Upper lobe of left lung (tissue), 4 donors: ENCODE measurements around the gene KRTAP23-1.

Source experiments
- CTCF ChIP-seq, 6 experiments: fragments of 450-650 bp in 4 of 6; fragments of 200-600 bp in 2 of 6; sonication (generic) in 2 of 6; IDR thresholded peaks; one replicate each; pipeline ENCODE4 v1.5.1; 2016 to 2019; ENCODE audit warnings: antibody characterized with exemption in 6 of 6
- EP300 ChIP-seq, 4 donors: sonication (generic); formaldehyde crosslinking; IDR thresholded peaks; one replicate each; pipeline ENCODE4 v1.5.1; 2017; ENCODE audit warnings: antibody characterized with exemption in 4 of 4, control low read depth in 2 of 4
- POLR2A ChIP-seq, 4 donors: fragments of 450-650 bp; IDR thresholded peaks; one replicate each; pipeline ENCODE4 v1.5.1; 2016 to 2017; ENCODE audit warnings: antibody characterized with exemption in 4 of 4, mild to moderate bottlenecking in 2 of 4

GRCh38 chr21:30326390-30326789 lies 22.0 kb downstream of the KRTAP23-1 start:
- TF ChIP-seq CTCF (IDR thresholded peaks at IDR 0.05) = no peak
- TF ChIP-seq POLR2A (IDR thresholded peaks at IDR 0.05) = no peak
- TF ChIP-seq EP300 (IDR thresholded peaks at IDR 0.05) = no peak
